Left ventricle myocardium inferior (tissue), 1 donor: ENCODE measurements around the gene ST6GALNAC3. TPM values are rescaled to one million over a fixed set of nuclear protein-coding genes. Genes with fewer than 3 reads are reported as not detected.

Experiments used
- DNase-seq: peaks from one replicate; pipeline ENCODE4 v3.0.0-alpha.2; 2020
- H3K27ac ChIP-seq: fragments of 200-600 bp; replicated peaks from 2 replicates; pipeline ENCODE4 v1.8.0; 2021
- H3K27me3 ChIP-seq: fragments of 200-600 bp; 2 replicates; pipeline ENCODE4 v1.8.0; 2021; ENCODE audit warnings: low read depth
- H3K36me3 ChIP-seq: fragments of 200-600 bp; 2 replicates; pipeline ENCODE4 v1.8.0; 2021
- H3K4me1 ChIP-seq: fragments of 200-600 bp; 2 replicates; pipeline ENCODE4 v1.8.0; 2021
- H3K4me3 ChIP-seq: fragments of 200-600 bp; 2 replicates; pipeline ENCODE4 v1.8.0; 2021; ENCODE audit warnings: mild to moderate bottlenecking, moderate library complexity
- H3K9me3 ChIP-seq: fragments of 200-600 bp; replicated peaks from 2 replicates; pipeline ENCODE4 v1.8.0; 2021
- intact Hi-C: fragments of 100-400 bp; cut with micrococcal nuclease; formaldehyde crosslinking; loops from one replicate; pipeline ENCODE4 v1.11.0; 2022
- total RNA-seq: library from RNA; stranded (reverse); fragmentation: NEBNext Ultra II Directional; extraction: Animal tissue kit (Norgen Biotek cat#: 25700); gene quantifications from one replicate; pipeline ENCODE4 v1.2.1, GENCODE V29; 2021
- TF ChIP-seq, protein P1 (sequence below): fragments of 200-600 bp; IDR thresholded peaks from 2 replicates; pipeline ENCODE4 v1.8.0; 2021; ENCODE audit warnings: antibody characterized with exemption, mild to moderate bottlenecking, borderline replicate concordance
- donor health status: DM: no; HTN: yes; CAD: no; lungs with severe emphysema.

ST6GALNAC3 gene
- total RNA-seq, 1 donor from 2014 or later: 4.5 TPM

GRCh38 chr1:76669131-76669530, 594.6 kb downstream of the ST6GALNAC3 start:
- Histone ChIP-seq H3K9me3 (peaks cover 12% of the 10 kb centered on the region), H3K27ac (no peak overlapping the region), H3K4me3 (no peak overlapping the region), H3K27me3 (no peaks in the 10 kb centered on the region), H3K4me1 (no peaks in the 10 kb centered on the region), H3K36me3 (no peaks in the 10 kb centered on the region)
- TF ChIP-seq, protein P1, sequence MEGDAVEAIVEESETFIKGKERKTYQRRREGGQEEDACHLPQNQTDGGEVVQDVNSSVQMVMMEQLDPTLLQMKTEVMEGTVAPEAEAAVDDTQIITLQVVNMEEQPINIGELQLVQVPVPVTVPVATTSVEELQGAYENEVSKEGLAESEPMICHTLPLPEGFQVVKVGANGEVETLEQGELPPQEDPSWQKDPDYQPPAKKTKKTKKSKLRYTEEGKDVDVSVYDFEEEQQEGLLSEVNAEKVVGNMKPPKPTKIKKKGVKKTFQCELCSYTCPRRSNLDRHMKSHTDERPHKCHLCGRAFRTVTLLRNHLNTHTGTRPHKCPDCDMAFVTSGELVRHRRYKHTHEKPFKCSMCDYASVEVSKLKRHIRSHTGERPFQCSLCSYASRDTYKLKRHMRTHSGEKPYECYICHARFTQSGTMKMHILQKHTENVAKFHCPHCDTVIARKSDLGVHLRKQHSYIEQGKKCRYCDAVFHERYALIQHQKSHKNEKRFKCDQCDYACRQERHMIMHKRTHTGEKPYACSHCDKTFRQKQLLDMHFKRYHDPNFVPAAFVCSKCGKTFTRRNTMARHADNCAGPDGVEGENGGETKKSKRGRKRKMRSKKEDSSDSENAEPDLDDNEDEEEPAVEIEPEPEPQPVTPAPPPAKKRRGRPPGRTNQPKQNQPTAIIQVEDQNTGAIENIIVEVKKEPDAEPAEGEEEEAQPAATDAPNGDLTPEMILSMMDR: no peak
- DNase-seq: no peak
- intact Hi-C loops: no loop called here

GRCh38 chr1:76669624-76670315, 595.2 kb downstream of the ST6GALNAC3 start:
- TF ChIP-seq, protein P1: no peak
- intact Hi-C loops: no loop called here
- Histone ChIP-seq H3K27me3 (no peaks in the 10 kb centered on the region), H3K4me3 (no peak overlapping the region), H3K27ac (no peak overlapping the region), H3K9me3 (peaks cover 12% of the 10 kb centered on the region), H3K36me3 (no peaks in the 10 kb centered on the region), H3K4me1 (no peaks in the 10 kb centered on the region)
- no peak for DNase-seq

GRCh38 chr1:76674689-76675210, 600.2 kb downstream of the ST6GALNAC3 start:
- H3K36me3 ChIP-seq: no peaks in the 10 kb centered on the region
- H3K4me1 ChIP-seq: no peaks in the 10 kb centered on the region
- H3K27me3 ChIP-seq: no peaks in the 10 kb centered on the region
- H3K27ac ChIP-seq: no peak overlapping the region
- no peak overlapping the region for H3K4me3 ChIP-seq
- DNase-seq: no peak
- H3K9me3 ChIP-seq: peaks cover 12% of the 10 kb centered on the region
- intact Hi-C loops: no loop called here
- TF ChIP-seq, protein P1: no peak

DNA sequence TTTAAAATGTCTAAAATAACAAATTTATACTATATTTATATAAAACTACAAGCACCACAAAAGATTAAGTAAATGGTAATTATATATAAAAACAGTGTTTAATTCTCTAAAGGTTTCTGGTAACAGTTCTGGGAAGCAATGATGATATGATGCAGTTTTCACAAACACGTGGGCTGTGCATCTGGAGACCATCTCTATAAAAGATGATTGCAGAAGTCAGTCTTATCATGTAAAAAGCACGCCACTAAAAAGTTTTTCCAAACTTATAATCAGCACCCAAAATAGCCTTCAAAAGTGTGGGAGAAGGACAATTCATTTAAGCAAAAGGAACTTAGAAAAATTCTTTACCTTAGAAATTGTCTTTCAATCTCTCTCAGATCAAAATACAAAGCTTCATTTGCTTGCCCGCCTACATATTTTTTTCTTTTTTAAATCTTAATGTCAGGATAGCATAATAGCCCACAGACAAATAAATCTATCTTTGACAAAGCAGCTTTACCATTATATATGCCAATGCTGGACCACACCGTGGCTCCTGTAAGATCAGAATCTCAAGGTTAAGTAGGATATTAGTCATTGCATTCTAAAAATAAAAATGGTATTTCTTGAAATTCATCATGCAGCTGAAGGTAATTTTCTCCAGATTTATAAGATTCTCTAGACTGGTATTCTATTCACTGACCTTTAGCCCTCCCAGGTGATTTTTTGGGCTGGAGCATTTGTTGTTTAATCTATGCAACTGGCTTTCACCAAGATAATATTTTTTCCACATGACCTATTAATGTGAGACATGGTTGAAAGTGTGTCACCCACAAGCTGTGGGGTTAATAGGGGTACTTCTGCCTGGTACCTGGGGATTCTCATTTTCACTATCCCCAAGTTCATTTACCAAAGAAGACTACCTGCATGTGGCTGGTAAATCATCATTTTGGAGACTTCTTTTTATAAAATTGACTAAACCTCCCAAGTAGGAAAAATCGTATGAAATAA, 603.2 kb downstream of the ST6GALNAC3 start:
- no peaks in the 10 kb centered on the region for H3K4me1 ChIP-seq
- TF ChIP-seq, protein P1: no peak
- no peak for DNase-seq
- H3K9me3 ChIP-seq: no peaks in the 10 kb centered on the region
- intact Hi-C loops: no loop called here
- no peaks in the 10 kb centered on the region for H3K27me3 ChIP-seq
- H3K27ac ChIP-seq: no peak overlapping the region
- no peak overlapping the region for H3K4me3 ChIP-seq
- H3K36me3 ChIP-seq: no peaks in the 10 kb centered on the region

GRCh38 chr1:76679534-76680152, 605.1 kb downstream of the ST6GALNAC3 start:
- Histone ChIP-seq H3K4me1 (no peaks in the 10 kb centered on the region), H3K36me3 (no peaks in the 10 kb centered on the region), H3K27ac (no peak overlapping the region), H3K27me3 (no peaks in the 10 kb centered on the region), H3K4me3 (no peak overlapping the region), H3K9me3 (no peaks in the 10 kb centered on the region)
- no peak for DNase-seq
- intact Hi-C loops: no loop called here
- TF ChIP-seq, protein P1: no peak
